Liver (tissue), 9 donors: ENCODE measurements around the gene NOX3. TPM values are rescaled to one million over a fixed set of nuclear protein-coding genes. Genes with fewer than 3 reads are reported as not detected.
"Not testable (repeated sequence)": the region's sequence is repeated elsewhere in the genome, so short reads cannot be mapped to it uniquely, and the experiment has no call there.

Experiments used
- DNase-seq: peaks from one replicate; pipeline ENCODE4 v3.0.0-alpha.2; 2017; ENCODE audit warnings: low spot score
- H3K27ac ChIP-seq, 2 donors: one replicate each; pipeline ENCODE4 v1.7.0; 2013; ENCODE audit warnings: inconsistent platforms in 2 of 2, low read length in 2 of 2, control low read depth in 1 of 2, low read depth in 1 of 2, mild to moderate bottlenecking in 1 of 2
- H3K27me3 ChIP-seq, 4 donors: one replicate each; pipeline versions ENCODE4 v1.6.1 to v1.7.0; 2013; ENCODE audit warnings: low read length in 3 of 4, inconsistent platforms in 1 of 4, mild to moderate bottlenecking in 1 of 4, moderate library complexity in 1 of 4; ENCODE audit not compliant: control insufficient read depth in 4 of 4, insufficient read depth in 4 of 4
- H3K36me3 ChIP-seq, 4 donors: one replicate each; pipeline versions ENCODE4 v1.6.1 to v1.7.0; 2013; ENCODE audit warnings: low read length in 3 of 4, mild to moderate bottlenecking in 3 of 4, low read depth in 1 of 4, moderate library complexity in 1 of 4; ENCODE audit not compliant: control insufficient read depth in 4 of 4, insufficient read depth in 3 of 4
- H3K4me1 ChIP-seq, 4 donors: one replicate each; pipeline versions ENCODE4 v1.6.1 to v1.7.0; 2013; ENCODE audit warnings: low read length in 3 of 4, mild to moderate bottlenecking in 3 of 4, moderate library complexity in 1 of 4; ENCODE audit not compliant: control insufficient read depth in 4 of 4, insufficient read depth in 4 of 4
- H3K4me3 ChIP-seq, 3 donors: one replicate each; pipeline versions ENCODE4 v1.6.1 to v1.7.0; 2013; ENCODE audit warnings: low read length in 3 of 3, control low read depth in 1 of 3, low read depth in 1 of 3, mild to moderate bottlenecking in 1 of 3
- H3K9ac ChIP-seq, 2 donors: one replicate each; pipeline ENCODE4 v1.7.0; 2013; ENCODE audit warnings: low read length in 2 of 2, mild to moderate bottlenecking in 2 of 2, moderate library complexity in 2 of 2, control low read depth in 1 of 2, low read depth in 1 of 2
- H3K9me3 ChIP-seq, 4 donors: one replicate each; pipeline versions ENCODE4 v1.6.1 to v1.7.0; 2013; ENCODE audit warnings: low read length in 3 of 4; ENCODE audit not compliant: control insufficient read depth in 4 of 4
- FOXA1 ChIP-seq: IDR thresholded peaks from 2 replicates; pipeline ENCODE4 v1.6.1; 2016; ENCODE audit warnings: antibody characterized with exemption
- FOXA2 ChIP-seq: IDR thresholded peaks from 2 replicates; pipeline ENCODE4 v1.6.1; 2016; ENCODE audit warnings: antibody characterized with exemption
- GABPA ChIP-seq, 2 donors: IDR thresholded peaks in 1 of 2; conservative IDR thresholded peaks in 1 of 2; 2 replicates each; pipeline ENCODE4 v1.6.1; 2016; ENCODE audit warnings: antibody characterized with exemption in 2 of 2, mild to moderate bottlenecking in 1 of 2, moderate library complexity in 1 of 2
- HNF4A ChIP-seq, 2 donors: conservative IDR thresholded peaks; 2 replicates each; pipeline ENCODE4 v1.6.1; 2016; ENCODE audit warnings: antibody characterized with exemption in 2 of 2, mild to moderate bottlenecking in 2 of 2
- HNF4G ChIP-seq: IDR thresholded peaks from 2 replicates; pipeline ENCODE4 v1.6.1; 2016; ENCODE audit warnings: antibody characterized with exemption
- JUND ChIP-seq, 2 donors: IDR thresholded peaks; 2 replicates each; pipeline ENCODE4 v1.6.1; 2016; ENCODE audit warnings: antibody characterized with exemption in 2 of 2
- NR2F2 ChIP-seq: IDR thresholded peaks from 2 replicates; pipeline ENCODE4 v1.6.1; 2016; ENCODE audit warnings: antibody characterized with exemption
- RAD21 ChIP-seq, 2 donors: IDR thresholded peaks; 2 replicates each; pipeline ENCODE4 v1.6.1; 2016; ENCODE audit warnings: antibody characterized with exemption in 2 of 2, mild to moderate bottlenecking in 2 of 2
- RXRA ChIP-seq, 2 donors: IDR thresholded peaks; 2 replicates each; pipeline ENCODE4 v1.6.1; 2017 to 2018; ENCODE audit warnings: antibody characterized with exemption in 2 of 2, mild to moderate bottlenecking in 1 of 2
- TAF1 ChIP-seq: conservative IDR thresholded peaks from 2 replicates; pipeline ENCODE4 v1.6.1; 2016; ENCODE audit warnings: antibody characterized with exemption, mild to moderate bottlenecking
- YY1 ChIP-seq: IDR thresholded peaks from 2 replicates; pipeline ENCODE4 v1.6.1; 2016; ENCODE audit warnings: antibody characterized with exemption, mild to moderate bottlenecking
- WGBS: extraction: QIAGEN DNeasy Blood & Tissue Kit; methylation state at CpG from one replicate; pipeline ENCODE4 v1.1.7; 2013; 5-methylcytosine and 5-hydroxymethylcytosine counted together
- polyA plus RNA-seq, 2 donors: library from polyadenylated mRNA; stranded (reverse) in 1 of 2; unstranded in 1 of 2; fragments of 200-250 nt in 1 of 2; fragments of >200 nt in 1 of 2; fragmentation: Nextera tagmentation in 1 of 2; extraction: Ambion mirVana in 1 of 2; gene quantifications; one replicate each; pipeline versions ENCODE4 v1.2.1 to v1.2.3, GENCODE V29; 2013 to 2015
- total RNA-seq, 2 donors: library from RNA; depleted of rRNA; stranded (reverse); fragments of >200 nt; gene quantifications; one replicate each; pipeline ENCODE4 v1.2.3, GENCODE V29; 2014
- TF ChIP-seq, protein P1 (sequence below): IDR thresholded peaks from 2 replicates; pipeline ENCODE4 v1.6.1; 2016; ENCODE audit warnings: antibody characterized with exemption
- TF ChIP-seq, protein P2 (sequence below): IDR thresholded peaks from 2 replicates; pipeline ENCODE4 v1.6.1; 2016; ENCODE audit warnings: antibody characterized with exemption
- TF ChIP-seq, protein P3 (sequence below): IDR thresholded peaks from 2 replicates; pipeline ENCODE4 v1.6.1; 2016; ENCODE audit warnings: antibody characterized with exemption, mild to moderate bottlenecking
- TF ChIP-seq, protein P4 (sequence below): fragments of 150-350 bp; IDR thresholded peaks from 2 replicates; pipeline ENCODE4 v1.5.1; 2017; ENCODE audit warnings: improper control_type of control experiment, low read depth, low read length; ENCODE audit not compliant: missing input control
- donor health status: healthy.
- donor health status: healthy.
- donor health status: healthy.
- donor health status: healthy.
- donor health status: healthy.

NOX3 gene
- total and polyA plus RNA-seq, 4 donors: not detected

DNA sequence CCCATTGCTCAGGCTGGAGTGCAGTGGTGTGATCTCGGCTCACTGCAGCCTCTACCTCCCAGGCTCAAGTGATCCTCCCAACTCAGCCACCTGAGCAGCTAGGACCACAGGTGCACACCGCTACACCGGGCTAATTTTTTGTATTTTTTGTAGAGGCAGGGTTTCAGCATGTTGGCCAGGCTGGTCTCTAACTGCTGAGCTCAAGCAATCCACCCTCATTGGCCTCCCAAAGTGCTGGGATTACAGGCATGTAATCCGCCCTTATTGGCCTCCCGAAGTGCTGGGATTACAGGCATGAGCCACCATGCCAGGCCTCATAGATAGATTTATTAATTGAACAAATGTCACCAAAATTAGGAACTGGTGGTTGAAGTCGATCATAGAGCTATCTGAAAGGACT lies 32.6 kb upstream of the NOX3 start:
- H3K9me3 ChIP-seq, H3K27ac ChIP-seq, DNase-seq, H3K36me3 ChIP-seq, H3K27me3 ChIP-seq, H3K4me3 ChIP-seq, H3K4me1 ChIP-seq, H3K9ac ChIP-seq: not testable (repeated sequence)
- 89% methylated on average over 6 of the region's 6 CpGs for WGBS

DNA sequence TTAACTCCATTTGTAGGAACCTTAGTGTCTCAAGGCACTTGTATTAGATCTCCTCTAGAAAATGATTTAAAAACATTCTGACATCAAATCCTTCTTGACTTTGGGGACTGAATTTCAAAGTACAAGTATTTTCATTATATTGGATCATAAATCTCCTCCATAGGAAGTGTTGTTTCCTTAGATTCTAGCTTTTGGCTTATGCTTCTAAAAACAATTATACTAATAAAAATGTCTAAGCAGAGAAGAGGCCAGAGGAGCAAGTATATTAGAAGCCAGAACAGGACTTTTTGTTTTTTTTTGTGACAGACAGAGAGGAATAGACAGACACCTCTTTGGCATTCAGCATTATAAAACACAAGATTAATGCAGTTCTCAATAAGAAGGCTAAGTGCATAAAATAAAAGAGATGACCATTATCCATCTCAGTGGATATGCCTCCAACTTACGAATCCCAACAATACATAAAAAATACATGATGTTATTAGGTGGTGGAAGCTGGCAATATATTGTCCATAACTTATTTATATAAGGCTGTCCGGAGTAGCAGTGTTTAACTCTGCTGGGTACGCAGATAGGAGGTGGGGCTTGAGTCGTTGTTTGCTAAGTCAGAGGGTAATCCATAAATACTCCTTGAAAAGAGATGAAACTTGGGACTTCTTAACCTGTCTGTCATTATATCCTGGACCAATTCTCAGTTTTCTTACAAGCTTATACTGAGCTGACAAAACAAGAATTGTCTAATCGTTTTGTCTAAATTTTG lies 31.9 kb upstream of the NOX3 start:
- no peak overlapping the region for H3K9ac ChIP-seq
- 53% methylated on average over 5 of the region's 5 CpGs for WGBS
- no peak overlapping the region for H3K27ac ChIP-seq

DNA sequence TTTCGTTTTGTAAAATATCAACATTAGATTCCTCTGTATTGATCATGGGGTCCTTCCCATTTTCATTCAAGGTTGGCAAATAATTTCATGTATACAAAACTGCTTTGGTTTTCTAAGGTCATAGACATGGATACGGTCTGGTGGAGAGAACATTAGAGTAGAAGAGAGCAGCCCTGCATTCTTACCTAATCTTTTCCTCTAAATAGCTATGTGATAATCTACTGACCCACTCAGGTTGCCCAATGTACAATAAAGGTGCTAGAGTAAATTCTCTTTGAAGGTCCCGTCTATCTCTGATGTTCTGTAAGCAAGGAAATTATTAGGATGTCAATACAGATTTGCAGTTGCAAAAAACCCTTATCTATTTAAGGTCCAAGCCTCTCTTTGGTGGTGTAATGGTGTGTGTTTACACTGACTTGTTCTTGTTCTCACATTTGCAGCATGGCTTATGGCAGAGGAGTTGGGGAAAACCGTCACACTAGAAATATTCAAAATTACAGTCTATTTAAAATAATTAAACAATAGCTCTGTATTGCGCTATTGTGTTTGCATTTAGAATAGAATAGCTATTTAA lies 31.2 kb upstream of the NOX3 start:
- Histone ChIP-seq H3K27me3 (no peaks in the 10 kb centered on the region), H3K9me3 (no peaks in the 10 kb centered on the region), H3K27ac (no peak overlapping the region), H3K36me3 (no peaks in the 10 kb centered on the region), H3K4me1 (no peaks in the 10 kb centered on the region), H3K4me3 (no peak overlapping the region), H3K9ac (no peak overlapping the region)
- DNase-seq: no peak
- TF ChIP-seq GABPA (IDR thresholded peaks at IDR 0.05 in 1 of 2, conservative IDR thresholded peaks at IDR 0.05 in 1 of 2) (no peak), YY1 (no peak)
- 53% methylated on average over 5 of the region's 5 CpGs for WGBS

More for the DNA sequence above, 31.9 kb upstream of the NOX3 start:
- no peaks in the 10 kb centered on the region for H3K9me3 ChIP-seq
- no peak overlapping the region for H3K4me3 ChIP-seq
- no peaks in the 10 kb centered on the region for H3K27me3 ChIP-seq
- no peaks in the 10 kb centered on the region for H3K36me3 ChIP-seq
- TF ChIP-seq, protein P1, sequence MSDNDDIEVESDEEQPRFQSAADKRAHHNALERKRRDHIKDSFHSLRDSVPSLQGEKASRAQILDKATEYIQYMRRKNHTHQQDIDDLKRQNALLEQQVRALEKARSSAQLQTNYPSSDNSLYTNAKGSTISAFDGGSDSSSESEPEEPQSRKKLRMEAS: no peak
- TF ChIP-seq FOXA2: no peak
- no peaks in the 10 kb centered on the region for H3K4me1 ChIP-seq
- no peak for DNase-seq

DNA sequence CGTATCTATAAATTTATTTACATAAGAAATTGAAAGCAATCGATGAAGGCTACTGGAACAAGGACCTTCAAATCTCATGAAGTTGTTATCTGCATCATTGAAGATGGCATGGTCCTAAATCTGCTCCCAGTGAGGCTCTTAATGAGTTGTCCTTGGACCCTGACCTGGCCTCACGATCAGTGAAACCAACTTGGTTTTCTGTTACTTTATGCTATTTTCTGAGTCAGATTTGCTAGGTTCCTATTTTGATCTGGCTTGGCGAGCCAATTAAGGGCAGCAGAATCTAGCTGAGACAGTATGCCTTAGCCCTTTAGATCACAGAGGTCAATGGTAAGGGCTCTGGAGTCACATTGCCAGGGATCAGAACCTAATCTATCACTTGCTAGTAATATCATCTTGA lies 30.1 kb upstream of the NOX3 start:
- TF ChIP-seq, protein P2, sequence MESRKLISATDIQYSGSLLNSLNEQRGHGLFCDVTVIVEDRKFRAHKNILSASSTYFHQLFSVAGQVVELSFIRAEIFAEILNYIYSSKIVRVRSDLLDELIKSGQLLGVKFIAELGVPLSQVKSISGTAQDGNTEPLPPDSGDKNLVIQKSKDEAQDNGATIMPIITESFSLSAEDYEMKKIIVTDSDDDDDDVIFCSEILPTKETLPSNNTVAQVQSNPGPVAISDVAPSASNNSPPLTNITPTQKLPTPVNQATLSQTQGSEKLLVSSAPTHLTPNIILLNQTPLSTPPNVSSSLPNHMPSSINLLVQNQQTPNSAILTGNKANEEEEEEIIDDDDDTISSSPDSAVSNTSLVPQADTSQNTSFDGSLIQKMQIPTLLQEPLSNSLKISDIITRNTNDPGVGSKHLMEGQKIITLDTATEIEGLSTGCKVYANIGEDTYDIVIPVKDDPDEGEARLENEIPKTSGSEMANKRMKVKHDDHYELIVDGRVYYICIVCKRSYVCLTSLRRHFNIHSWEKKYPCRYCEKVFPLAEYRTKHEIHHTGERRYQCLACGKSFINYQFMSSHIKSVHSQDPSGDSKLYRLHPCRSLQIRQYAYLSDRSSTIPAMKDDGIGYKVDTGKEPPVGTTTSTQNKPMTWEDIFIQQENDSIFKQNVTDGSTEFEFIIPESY: no peak
- TF ChIP-seq RAD21 (IDR thresholded peaks at IDR 0.05) (no peak), FOXA1 (no peak), NR2F2 (no peak), RXRA (IDR thresholded peaks at IDR 0.05) (no peak), HNF4A (conservative IDR thresholded peaks at IDR 0.05) (no peak), JUND (IDR thresholded peaks at IDR 0.05) (no peak), HNF4G (no peak), TAF1 (no peak), YY1 (no peak)
- TF ChIP-seq, protein P3, sequence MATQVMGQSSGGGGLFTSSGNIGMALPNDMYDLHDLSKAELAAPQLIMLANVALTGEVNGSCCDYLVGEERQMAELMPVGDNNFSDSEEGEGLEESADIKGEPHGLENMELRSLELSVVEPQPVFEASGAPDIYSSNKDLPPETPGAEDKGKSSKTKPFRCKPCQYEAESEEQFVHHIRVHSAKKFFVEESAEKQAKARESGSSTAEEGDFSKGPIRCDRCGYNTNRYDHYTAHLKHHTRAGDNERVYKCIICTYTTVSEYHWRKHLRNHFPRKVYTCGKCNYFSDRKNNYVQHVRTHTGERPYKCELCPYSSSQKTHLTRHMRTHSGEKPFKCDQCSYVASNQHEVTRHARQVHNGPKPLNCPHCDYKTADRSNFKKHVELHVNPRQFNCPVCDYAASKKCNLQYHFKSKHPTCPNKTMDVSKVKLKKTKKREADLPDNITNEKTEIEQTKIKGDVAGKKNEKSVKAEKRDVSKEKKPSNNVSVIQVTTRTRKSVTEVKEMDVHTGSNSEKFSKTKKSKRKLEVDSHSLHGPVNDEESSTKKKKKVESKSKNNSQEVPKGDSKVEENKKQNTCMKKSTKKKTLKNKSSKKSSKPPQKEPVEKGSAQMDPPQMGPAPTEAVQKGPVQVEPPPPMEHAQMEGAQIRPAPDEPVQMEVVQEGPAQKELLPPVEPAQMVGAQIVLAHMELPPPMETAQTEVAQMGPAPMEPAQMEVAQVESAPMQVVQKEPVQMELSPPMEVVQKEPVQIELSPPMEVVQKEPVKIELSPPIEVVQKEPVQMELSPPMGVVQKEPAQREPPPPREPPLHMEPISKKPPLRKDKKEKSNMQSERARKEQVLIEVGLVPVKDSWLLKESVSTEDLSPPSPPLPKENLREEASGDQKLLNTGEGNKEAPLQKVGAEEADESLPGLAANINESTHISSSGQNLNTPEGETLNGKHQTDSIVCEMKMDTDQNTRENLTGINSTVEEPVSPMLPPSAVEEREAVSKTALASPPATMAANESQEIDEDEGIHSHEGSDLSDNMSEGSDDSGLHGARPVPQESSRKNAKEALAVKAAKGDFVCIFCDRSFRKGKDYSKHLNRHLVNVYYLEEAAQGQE: no peak
- TF ChIP-seq, protein P4, sequence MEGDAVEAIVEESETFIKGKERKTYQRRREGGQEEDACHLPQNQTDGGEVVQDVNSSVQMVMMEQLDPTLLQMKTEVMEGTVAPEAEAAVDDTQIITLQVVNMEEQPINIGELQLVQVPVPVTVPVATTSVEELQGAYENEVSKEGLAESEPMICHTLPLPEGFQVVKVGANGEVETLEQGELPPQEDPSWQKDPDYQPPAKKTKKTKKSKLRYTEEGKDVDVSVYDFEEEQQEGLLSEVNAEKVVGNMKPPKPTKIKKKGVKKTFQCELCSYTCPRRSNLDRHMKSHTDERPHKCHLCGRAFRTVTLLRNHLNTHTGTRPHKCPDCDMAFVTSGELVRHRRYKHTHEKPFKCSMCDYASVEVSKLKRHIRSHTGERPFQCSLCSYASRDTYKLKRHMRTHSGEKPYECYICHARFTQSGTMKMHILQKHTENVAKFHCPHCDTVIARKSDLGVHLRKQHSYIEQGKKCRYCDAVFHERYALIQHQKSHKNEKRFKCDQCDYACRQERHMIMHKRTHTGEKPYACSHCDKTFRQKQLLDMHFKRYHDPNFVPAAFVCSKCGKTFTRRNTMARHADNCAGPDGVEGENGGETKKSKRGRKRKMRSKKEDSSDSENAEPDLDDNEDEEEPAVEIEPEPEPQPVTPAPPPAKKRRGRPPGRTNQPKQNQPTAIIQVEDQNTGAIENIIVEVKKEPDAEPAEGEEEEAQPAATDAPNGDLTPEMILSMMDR: no peak
- H3K9ac ChIP-seq: no peak overlapping the region
- peaks cover 0 to 2% (median 0%) of the 10 kb centered on the region in 4 donors for H3K27me3 ChIP-seq
- no peaks in the 10 kb centered on the region for H3K9me3 ChIP-seq
- 85% methylated on average over 4 of the region's 4 CpGs for WGBS
- no peak overlapping the region for H3K4me3 ChIP-seq
- H3K36me3 ChIP-seq: no peaks in the 10 kb centered on the region
- no peaks in the 10 kb centered on the region for H3K4me1 ChIP-seq
- no peak overlapping the region for H3K27ac ChIP-seq
- DNase-seq: no peak
